Measurements from ENCODE around the gene UBE2U.
"Not testable (repeated sequence)": the region's sequence is repeated elsewhere in the genome, so short reads cannot be mapped to it uniquely, and the experiment has no call there.

UBE2U gene

DNA sequence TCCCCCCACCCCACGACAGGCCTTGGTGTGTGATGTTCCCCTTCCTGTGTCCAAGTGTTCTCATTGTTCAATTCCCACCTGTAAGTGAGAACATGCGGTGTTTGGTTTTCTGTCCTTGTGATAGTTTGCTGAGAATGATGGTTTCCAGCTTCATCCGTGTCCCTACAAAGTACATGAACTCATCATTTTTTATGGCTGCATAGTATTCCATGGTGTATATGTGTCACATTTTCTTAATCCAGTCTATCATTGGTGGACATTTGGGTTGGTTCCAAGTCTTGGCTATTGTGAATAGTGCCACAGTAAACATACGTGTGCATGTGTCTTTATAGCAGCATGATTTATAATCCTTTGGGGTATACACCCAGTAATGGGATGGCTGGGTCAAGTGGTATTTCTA, 36.1 kb downstream of the UBE2U start:
- DNase-seq (ENCODE audit: low read depth in 1 of 2, low spot score in 1 of 2): not testable (repeated sequence)

DNA sequence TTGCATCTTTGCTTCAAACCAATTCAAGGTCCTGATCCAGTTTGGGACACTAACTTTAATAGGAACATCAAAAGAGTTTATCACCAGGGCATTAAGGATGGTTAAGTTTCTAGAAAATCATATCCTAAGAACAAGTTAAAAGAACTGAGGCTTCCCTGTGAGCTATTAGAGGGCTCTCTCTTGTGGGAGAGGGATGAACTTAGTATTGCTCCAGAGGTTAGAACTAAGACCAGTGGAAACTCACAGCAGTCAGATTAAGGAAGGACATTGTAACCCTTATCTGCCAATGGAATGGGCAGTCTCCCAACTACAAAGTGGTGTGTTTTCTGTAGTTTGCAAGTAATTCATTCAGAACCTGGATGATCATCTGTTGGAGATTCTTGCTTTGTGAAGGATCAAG, 36.8 kb downstream of the UBE2U start:
- no peak for DNase-seq (ENCODE audit: low read depth in 1 of 2, low spot score in 1 of 2)

DNA sequence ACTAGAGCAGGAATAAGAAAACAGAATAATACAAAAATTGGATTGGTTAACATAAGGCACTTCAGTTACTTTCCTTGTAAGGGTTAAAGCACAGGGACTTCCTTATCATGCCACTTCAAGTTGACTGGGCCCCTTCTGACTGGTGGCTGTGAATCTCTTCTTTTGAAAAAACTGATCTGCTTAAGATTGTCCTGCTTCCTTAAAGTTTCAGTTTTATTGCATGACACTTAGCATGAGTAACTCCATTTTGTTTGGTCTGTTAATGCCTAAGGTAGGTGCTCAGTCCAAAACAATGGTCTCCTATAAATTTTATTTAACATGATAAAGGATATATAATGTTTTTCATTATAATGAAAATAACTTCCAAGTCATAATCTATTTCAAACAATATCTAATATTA, 37.6 kb downstream of the UBE2U start:
- DNase-seq (ENCODE audit: low read depth in 1 of 2, low spot score in 1 of 2): no peak

DNA sequence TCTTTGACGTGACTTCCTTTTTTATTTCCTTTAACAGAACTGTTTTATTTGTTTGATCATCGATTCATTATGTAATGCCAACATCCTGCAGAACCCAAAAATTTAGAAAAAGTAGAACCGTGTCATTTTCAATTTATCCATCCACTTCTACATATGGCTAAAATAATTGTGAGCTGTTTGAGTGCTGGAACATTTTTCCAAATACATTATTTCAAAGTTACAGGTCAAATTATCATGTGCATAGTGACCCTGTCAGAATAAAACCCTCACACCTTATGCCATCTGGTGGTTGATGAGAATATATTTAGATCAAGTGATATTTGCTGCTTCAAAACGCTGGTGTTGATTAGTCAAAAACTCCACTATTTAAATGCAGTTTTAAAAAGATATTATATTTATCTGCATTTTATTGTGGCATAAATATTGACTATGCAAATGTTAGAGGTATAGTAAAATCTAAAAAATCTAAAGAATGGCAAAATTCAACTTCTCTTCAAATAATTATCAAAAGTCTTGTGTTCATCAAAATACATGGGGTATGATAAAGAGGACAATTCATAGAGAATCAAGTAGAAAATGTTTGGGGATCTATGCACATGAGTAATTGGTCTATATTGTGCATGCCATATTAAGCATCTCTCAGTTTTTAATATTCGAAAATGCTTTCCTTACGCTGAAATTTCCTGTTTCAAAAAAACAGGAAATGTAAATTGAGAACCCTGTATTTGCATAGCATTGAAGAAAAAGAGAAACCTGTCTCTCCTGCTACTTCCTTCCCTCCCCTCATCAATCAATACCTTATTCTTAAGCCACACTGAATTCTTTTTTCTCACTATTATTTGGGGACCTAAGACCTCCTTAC, 39.7 kb downstream of the UBE2U start:
- DNase-seq (ENCODE audit: low read depth in 1 of 2, low spot score in 1 of 2): no peak

DNA sequence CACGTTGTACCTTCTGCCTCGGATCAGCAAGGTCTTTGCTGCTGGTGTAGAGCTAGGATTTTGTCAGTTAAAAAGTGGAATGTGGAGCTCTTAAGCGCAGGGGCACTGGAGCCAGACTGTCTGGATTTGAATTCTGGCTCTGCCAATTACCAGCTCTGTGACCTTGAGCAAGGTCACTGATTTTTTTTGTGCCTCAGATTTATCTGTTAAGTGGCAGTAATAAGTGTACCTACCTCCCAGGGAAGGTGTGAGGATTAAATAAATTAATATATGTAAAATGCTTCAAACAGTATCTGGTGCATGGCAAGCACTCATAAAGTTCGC, 40.3 kb downstream of the UBE2U start:
- DNase-seq (ENCODE audit: low read depth in 1 of 2, low spot score in 1 of 2): no peak

DNA sequence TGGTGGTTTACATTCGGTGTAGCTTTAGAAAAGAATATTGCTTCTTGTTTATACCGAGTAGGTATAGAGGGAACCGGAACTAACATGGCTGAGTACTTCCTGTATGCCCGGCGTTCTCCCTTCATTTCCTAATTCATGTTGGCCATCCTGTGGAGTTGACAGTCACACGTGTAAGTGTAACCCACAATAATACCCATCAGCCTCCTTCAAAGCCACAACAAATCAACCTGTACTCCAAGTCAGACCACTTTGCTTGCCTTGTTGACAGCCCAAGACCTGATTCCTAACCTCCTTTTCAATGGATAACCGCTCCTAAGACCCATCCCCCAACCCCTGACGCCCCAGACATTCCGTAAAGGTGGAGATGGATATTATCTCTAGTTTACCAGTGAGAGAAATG, 42.1 kb downstream of the UBE2U start:
- no peak for DNase-seq (ENCODE audit: low read depth in 1 of 2, low spot score in 1 of 2)

DNA sequence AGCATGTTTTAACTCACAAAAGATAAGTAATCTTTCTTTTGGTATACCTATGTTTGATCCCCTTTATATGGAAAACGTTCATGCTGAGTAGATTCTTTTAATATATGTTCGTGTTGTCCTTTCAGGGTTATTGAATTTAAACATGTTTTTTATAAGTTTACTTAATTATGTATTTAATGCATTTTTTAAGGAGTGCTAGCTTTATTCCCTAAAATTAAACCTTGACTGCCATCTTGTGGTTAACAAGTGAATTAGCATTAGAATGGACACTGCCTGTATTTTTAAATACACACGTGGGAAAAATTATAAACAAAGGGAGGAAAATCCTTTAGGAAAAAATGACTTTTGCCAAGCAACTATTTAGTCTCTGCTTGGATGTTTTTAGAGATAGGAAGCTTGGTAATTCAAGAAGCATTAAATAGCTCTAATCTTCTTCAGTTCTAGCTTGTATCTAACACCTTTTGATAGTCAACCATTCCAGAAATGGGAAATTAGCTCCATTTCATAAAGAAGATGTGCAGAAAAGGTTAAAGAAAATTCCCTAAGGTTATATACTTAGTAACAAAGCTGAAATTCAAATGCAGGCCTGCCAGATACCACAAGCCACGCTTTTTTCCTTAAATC, 43.0 kb downstream of the UBE2U start:
- DNase-seq (ENCODE audit: low read depth in 1 of 2, low spot score in 1 of 2): no peak

DNA sequence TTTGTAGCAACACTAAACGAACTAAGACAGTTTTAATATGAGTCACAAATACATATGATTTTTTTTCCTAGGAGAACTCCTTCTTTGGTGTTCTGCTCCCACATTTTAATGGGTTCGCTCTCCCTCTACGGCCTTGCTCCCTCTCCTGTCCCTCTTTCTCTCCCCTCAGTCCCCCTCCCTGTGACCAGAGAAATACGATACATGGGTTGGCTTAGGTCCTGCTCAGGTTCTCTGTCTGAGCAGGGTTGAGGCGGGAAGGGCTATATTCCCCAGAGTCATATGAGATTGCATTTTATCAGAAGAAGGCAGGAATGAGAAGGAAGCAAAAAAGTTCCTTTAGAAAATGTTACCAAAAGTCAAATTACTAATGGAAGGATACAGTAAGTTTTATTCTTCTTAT, 44.6 kb downstream of the UBE2U start:
- DNase-seq (ENCODE audit: low read depth in 1 of 2, low spot score in 1 of 2): no peak

DNA sequence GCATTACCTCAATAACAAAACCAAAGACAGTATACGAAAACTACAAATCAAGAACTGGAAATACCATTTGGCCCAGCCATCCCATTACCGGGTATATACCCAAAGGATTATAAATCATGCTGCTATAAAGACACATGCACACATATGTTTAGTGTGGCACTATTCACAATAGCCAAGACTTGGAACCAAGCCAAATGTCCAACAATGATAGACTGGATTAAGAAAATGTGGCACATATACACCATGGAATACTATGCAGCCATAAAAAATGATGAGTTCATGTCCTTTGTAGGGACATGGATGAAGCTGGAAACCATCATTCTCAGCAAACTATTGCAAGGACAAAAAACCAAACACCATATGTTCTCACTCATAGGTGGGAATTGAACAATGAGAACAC, 47.0 kb downstream of the UBE2U start:
- not testable (repeated sequence) for DNase-seq (ENCODE audit: low read depth in 1 of 2, low spot score in 1 of 2)

DNA sequence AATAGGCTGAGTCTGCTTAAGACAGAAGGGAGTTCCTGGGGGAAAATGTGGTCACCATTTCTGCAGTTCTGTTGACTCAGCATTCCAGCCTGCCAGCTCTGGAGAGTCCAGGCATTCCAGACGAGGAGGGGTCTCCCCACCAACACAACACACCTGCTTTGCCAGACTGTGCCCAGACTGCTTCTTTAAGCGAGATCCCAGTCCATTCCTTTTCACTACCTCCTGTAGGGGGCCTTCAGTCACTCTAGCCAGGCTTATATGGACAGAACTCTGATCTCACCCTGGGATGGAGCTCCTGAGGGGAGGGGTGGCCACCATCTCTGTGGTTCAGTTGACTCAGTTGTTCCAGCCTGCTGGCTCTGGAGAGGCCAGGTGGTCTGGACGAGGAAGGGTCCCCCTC, 48.5 kb downstream of the UBE2U start:
- no peak for DNase-seq (ENCODE audit: low read depth in 1 of 2, low spot score in 1 of 2)

DNA sequence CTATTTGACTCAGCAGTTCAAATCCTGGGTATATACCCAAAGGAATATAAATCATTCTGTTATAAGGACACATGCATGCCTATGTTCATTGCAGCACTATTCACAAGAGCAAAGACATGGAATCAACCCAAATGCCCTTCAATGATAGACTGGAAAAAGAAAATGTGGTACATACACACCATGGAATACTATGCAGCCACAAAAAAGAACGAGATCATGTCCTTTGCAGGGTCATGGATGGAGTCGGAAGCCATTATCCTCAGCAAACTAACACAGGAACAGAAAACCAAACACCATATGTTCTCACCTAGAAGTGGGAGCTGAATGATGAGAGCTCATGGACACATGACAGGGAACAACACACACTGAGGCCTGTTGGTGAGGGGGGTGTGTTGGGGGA, 53.8 kb downstream of the UBE2U start:
- DNase-seq (ENCODE audit: low read depth in 1 of 2, low spot score in 1 of 2): not testable (repeated sequence)

DNA sequence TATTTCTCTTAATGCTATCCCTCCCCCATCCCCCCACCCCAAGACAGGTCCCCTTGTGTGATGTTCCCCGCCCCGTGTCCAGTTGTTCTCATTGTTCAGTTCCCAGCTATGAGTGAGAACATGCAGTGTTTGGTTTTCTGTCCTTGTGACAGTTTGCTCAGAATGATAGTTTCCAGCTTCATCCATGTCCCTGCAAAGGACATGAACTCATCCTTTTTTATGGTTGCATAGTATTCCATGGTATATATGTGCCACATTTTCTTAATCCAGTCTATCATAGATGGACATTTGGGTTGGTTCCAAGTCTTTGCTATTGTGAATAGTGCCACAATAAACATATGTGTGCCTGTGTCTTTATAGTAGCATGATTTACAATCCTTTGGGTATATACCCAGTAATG, 55.0 kb downstream of the UBE2U start:
- not testable (repeated sequence) for DNase-seq (ENCODE audit: low read depth in 1 of 2, low spot score in 1 of 2)

DNA sequence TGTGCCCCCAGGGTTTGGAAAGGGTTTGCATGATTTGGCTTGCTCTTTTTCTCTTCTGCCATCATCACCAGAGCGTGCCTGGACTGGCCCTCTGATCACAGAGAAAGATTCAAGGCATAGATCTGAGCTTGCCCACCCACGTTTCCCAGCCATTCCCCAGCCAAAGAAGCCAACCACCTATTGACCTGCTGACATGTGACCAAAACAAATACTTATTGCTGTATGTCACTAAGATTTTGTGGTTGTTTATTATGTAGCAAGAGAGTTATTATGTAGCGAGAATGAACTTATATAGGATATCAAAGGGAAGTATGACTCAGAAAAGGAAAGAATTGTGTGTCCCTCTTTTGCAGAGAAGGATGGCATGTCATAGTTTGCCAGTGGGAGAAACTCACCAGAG, 59.9 kb downstream of the UBE2U start:
- DNase-seq (ENCODE audit: low read depth in 1 of 2, low spot score in 1 of 2): no peak

DNA sequence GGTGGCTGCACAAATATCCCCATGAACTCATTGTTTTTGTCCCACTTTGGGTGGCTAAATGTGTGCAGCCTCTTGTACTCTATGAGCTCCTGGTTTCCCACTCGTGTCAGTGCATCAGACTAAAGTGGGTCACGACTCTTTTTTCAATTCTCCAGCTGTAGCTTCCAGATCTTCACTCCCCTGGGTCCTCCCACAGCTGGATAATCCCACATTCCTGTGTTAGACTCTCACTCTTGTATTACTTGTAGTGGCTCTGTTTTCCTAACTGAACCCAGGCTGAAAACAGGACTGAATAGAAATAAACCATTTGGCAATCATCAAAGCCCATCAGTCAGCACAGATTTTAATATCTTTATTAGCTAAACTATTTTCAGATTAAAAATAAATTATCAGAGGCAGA, 60.4 kb downstream of the UBE2U start:
- DNase-seq (ENCODE audit: low read depth in 1 of 2, low spot score in 1 of 2): no peak

DNA sequence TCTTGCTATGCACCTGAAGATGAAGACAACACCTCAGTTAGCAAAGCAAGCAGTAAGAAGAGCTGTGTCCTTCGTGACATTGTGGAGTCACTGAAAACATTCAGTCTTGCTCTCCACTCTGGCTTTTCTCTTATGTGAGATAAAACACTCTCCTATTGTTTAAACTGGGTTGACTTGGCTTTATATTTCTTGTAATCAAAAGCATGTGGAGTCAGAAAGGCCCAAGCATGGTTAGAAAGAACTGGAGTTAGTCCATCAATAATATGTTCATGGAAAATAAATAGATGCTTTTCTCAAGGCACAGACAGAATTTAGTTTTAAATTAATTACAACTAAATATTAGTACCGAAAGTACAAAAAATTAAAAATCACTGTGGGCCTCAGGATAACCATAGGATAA, 61.7 kb downstream of the UBE2U start:
- DNase-seq (ENCODE audit: low read depth in 1 of 2, low spot score in 1 of 2): no peak

DNA sequence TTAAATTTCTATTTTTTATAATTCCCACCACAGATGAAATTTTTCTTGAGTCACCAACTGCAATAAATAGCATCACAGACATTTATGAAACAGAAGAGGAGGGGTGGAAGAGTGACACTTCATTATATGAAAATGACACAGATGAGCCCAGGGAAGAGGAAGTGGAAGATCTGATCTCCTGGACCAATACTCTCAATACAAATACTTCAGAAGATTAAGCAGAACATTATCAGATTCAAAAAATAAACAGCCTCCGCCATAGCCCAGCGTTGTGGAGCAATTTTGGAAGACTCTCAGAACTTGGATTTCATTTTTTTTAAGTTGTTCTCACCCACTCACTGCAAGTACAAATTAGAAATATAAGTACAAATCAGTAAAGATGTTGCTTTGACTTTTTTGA, 63.6 kb downstream of the UBE2U start:
- DNase-seq (ENCODE audit: low read depth in 1 of 2, low spot score in 1 of 2): no peak

DNA sequence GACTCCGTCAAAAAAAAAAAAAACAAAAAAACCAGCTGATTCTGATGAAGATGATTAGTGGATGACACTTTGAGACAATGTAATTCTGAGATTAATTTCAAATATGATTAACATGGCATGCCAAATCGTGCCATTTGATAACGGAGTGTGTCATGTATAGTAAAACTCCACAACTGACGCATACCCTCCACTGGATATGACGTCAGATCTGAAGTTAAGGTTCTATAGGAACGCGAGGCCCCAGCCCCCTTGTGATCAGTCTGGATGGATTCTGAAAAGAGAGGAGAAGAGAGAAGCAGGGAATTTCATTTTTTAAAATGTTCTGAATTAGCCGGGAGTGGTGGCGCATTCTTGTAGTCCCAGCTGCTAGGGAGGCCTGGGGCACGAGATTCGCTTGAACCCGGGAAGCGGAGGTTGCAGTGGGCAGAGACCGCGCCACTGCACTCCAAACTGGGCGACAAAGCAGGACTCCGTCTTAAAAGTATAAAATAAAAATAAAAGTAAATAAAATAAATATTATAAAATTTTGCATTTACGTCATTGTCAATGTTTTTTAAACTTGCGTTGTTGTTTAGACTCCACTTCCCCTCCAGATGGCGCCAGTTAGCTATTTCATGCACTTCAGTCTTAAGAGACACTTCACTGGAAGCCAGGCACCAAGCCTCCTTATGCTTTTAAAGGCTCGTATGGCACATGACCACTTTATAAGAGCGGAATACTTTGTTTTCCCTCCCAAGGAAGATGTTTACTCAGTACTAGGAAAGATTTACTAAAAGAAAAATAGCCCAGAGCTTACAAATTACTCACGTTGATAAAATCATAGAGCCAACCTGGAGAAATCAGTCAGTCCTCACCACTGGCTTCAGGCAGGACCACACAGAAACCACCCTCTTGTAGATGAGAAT, 65.5 kb downstream of the UBE2U start:
- DNase-seq (ENCODE audit: low read depth in 1 of 2, low spot score in 1 of 2): peak; percentile 5 to 19

DNA sequence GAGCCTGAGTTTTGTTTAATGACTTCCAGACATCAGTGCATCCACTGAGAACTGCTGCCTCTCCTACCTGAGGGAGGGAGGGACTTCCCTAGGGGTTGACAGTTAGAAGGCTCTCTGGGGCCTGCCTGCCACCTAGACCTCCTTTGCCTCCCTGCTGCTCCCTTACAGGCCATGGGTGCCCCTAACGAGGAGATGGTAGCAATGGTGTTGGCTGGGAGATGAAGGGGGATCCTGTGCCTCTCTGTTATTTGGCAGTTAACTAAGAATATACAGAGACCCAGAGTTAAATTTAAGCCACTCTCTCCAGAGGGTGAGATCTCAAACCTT, 66.1 kb downstream of the UBE2U start:
- no peak for DNase-seq (ENCODE audit: low read depth in 1 of 2, low spot score in 1 of 2)

DNA sequence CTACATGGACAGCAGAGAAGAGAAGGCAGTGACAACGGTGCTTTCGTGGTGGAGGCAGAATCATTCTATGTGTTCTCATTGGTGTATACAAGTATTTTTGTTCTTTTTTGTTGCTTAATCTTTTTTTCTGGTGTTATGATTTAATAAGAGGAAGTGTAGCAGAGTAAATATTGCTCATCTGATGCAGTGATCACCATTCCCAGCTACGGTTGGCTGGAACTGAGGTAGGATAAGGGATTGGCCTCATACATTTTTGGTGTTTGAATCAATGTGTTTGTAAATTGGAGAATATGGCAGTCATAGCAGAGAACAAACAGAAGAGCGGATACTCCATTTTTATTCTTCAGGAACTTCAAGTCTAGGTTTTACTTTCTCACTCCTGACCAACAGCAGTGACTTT, 76.6 kb downstream of the UBE2U start:
- DNase-seq (ENCODE audit: low read depth in 1 of 2, low spot score in 1 of 2): no peak

DNA sequence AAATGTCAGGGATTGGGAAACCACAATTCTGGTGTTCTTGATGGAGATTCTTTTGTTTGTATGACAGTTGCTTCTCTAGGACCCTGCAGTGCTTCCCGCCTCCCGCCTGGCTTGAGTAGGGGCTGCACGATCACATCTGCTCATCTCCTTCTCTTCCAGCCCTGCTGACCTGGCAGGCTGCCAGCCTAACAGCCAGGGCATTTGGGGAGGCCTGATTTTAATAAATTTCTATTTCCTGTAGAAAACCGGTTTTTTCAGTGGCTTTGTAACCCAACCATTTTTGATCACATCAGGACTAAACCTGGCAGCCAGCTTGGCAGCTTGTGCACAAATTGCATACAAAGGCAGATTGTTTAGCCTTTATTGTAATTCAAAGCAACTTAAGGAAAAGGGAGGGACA, 78.9 kb downstream of the UBE2U start:
- no peak for DNase-seq (ENCODE audit: low read depth in 1 of 2, low spot score in 1 of 2)

DNA sequence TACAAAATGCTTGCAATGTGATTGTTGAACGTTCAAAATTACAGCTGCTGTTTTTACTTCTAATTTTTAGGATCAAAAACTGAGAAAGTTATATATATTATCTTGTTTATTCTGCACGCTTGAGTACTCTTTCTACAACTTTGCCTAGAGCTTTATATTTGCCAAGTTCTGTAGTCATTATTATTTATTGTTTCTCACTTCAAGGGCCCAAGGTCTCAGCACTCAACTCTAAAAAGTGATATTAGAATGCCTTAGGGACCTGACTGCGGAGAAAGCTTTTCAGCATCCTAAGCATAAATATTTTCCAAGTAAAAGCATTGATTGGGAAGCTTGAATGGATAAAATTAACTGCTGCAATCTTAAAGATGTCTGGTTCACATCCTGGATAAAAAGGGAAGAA, 83.6 kb downstream of the UBE2U start:
- no peak for DNase-seq (ENCODE audit: low read depth in 1 of 2, low spot score in 1 of 2)

DNA sequence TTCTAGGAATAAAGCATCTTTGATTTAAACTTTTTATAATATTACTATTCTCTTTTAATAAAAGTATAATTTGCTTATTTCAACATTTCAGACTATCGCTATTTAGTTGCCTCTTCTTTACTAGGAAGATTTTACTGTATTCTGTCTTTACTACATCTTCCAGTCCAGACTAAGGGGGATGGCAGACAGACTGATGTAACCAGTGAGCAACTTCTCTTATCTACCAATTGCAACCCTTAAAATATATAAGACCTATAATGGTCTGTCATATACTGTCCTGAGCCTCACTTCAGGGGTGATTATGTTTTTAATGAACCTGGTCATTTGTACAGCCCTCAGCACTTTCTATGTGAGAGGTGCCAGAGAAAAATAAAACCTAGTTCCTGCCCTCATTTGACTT, 87.0 kb downstream of the UBE2U start:
- DNase-seq (ENCODE audit: low read depth in 1 of 2, low spot score in 1 of 2): no peak

Measured in activated T-helper 1 cell treated with anti-CD3 and anti-CD28 coated beads, Interleukin-2, amount 50 U/mL, for 16 hours (primary cell).